Thyroid gland (tissue), 4 donors: Measurements from ENCODE around the gene POMGNT2. TPM values are rescaled to one million over a fixed set of nuclear protein-coding genes. Genes with fewer than 3 reads are reported as not detected.

Experiments
- DNase-seq, 2 donors: peaks; one replicate each; pipeline ENCODE4 v3.0.0-alpha.2; 2019
- H3K27ac ChIP-seq, 3 donors: fragments of 200-600 bp; sonication (generic); 1 replicate in 2 of 3; 2 replicates in 1 of 3; pipeline ENCODE4 v1.5.1; 2016 to 2019; ENCODE audit warnings: mild to moderate bottlenecking in 1 of 3, moderate library complexity in 1 of 3
- H3K27me3 ChIP-seq: fragments of 200-600 bp; sonication (generic); one replicate; pipeline ENCODE4 v1.5.1; 2019
- H3K36me3 ChIP-seq, 2 donors: fragments of 200-600 bp; sonication (generic); one replicate each; pipeline ENCODE4 v1.5.1; 2016 to 2019
- H3K4me1 ChIP-seq, 2 donors: fragments of 200-600 bp; sonication (generic); one replicate each; pipeline ENCODE4 v1.5.1; 2017 to 2019
- H3K4me3 ChIP-seq, 3 donors: fragments of 200-600 bp; sonication (generic); replicated peaks in 1 of 3; 1 replicate in 2 of 3; 2 replicates in 1 of 3; pipeline ENCODE4 v1.5.1; 2016; ENCODE audit warnings: mild to moderate bottlenecking in 1 of 3
- H3K9me3 ChIP-seq: fragments of 200-600 bp; sonication (generic); one replicate; pipeline ENCODE4 v1.5.1; 2017
- CTCF ChIP-seq, 6 experiments: fragments of 200-600 bp in 3 of 6; fragments of 450-650 bp in 3 of 6; sonication (generic) in 3 of 6; IDR thresholded peaks; one replicate each; pipeline ENCODE4 v1.5.1; 2016 to 2019; ENCODE audit warnings: antibody characterized with exemption in 6 of 6, mild to moderate bottlenecking in 2 of 6, inconsistent platforms in 1 of 6, moderate library complexity in 1 of 6
- POLR2A ChIP-seq, 2 donors: fragments of 450-650 bp; IDR thresholded peaks; one replicate each; pipeline ENCODE4 v1.6.1; 2017; ENCODE audit warnings: antibody characterized with exemption in 2 of 2, mild to moderate bottlenecking in 2 of 2, moderate library complexity in 1 of 2
- WGBS, 2 donors: methylation state at CpG; one replicate each; pipeline ENCODE4 v1.1.5; 2017; 5-methylcytosine and 5-hydroxymethylcytosine counted together
- intact Hi-C: fragments of 100-400 bp; cut with DNase I; formaldehyde crosslinking; loops from one replicate; pipeline ENCODE4 v1.15.1; 2023
- total RNA-seq, 4 donors: library from RNA; depleted of rRNA; stranded (reverse); fragments of >200 nt; gene quantifications; one replicate each; pipeline ENCODE4 v1.2.3, GENCODE V29; 2016

The POMGNT2 gene
- 10 to 100 TPM; 17.1 to 30.1 (median 23.5) TPM for total RNA-seq

DNA sequence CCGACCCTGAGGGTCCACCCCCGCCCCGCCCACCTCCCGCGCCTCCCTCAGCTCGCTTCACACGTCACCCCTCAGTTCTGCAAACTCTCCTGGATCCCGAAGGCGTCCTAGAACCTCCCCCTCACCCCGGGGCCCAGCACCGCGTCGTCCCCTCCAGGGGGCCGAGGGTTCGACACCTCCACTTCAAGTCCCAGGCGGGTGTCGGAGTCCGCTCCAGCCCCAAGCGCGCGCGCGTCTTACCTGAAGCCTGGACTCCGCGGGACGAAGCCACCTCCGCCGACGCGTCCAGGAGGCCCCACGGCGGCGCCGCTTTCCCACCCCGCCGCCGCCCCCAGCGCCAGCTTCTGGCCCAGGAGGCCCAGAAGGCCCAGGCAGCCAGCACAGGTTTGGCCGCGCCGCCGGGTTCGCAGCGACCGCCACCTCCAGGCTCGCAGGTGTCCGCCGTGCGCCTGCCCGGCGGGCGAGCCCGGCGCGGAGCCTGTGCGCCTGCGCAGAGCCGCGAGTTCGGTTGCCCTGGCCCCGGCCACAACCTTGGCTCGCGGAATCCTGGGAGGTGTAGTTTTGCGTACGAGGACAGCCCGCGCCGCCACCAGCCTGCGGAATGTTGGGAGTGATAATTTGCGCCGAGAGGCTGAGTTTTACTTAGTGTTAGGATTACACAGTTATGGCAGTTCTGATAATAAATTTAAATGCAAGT is at the start of gene POMGNT2:
TSS of gene POMGNT2 (minus strand) at position 484 of the 697 bp plus-strand sequence. CDS start 24,648 bp downstream, outside the sequence.
- intact Hi-C loops, result no loop called here

GRCh38 chr3:43154980-43155379 is 49.1 kb upstream of the POMGNT2 start:
- no peaks in the 10 kb centered on the region for H3K27me3 ChIP-seq
- 66 to 81% methylated on average over 5 of the region's 5 CpGs for WGBS, 2 donors
- no peaks in the 10 kb centered on the region for H3K36me3 ChIP-seq
- no peaks in the 10 kb centered on the region for H3K9me3 ChIP-seq
- no peak overlapping the region for H3K27ac ChIP-seq
- H3K4me3 ChIP-seq, result no peak overlapping the region
- intact Hi-C loops, result loop anchor here (5.0 kb wide), 1 partner anchor 198 kb away; no protein-coding TSS in a partner anchor
- TF ChIP-seq CTCF (IDR thresholded peaks at IDR 0.05), result no peak
- TF ChIP-seq POLR2A (IDR thresholded peaks at IDR 0.05), result no peak
- DNase-seq, result no peak
- H3K4me1 ChIP-seq, result no peaks in the 10 kb centered on the region

More for the DNA sequence above, at the start of gene POMGNT2:
- Histone ChIP-seq H3K9me3 (no peaks in the 10 kb centered on the region), H3K4me3 (peak within 1 kb of the TSS; percentile 23 to 80 (median 31)), H3K4me1 (peaks cover 4 to 10% of the 10 kb centered on the region in 2 donors), H3K36me3 (no peaks in the 10 kb centered on the region), H3K27ac (peak within 1 kb of the TSS in 2 of 3 donors; percentile 63 to 77), H3K27me3 (no peaks in the 10 kb centered on the region)
- DNase-seq, result peak; percentile 90 to 92
- WGBS, 2 donors, result 1% methylated on average over 21 to 24 of the region's 71 CpGs
- TF ChIP-seq CTCF (IDR thresholded peaks at IDR 0.05) (peak in 1 of 6 experiments; percentile 4), POLR2A (IDR thresholded peaks at IDR 0.05) (peak in 1 of 2 donors; percentile 69)

DNA sequence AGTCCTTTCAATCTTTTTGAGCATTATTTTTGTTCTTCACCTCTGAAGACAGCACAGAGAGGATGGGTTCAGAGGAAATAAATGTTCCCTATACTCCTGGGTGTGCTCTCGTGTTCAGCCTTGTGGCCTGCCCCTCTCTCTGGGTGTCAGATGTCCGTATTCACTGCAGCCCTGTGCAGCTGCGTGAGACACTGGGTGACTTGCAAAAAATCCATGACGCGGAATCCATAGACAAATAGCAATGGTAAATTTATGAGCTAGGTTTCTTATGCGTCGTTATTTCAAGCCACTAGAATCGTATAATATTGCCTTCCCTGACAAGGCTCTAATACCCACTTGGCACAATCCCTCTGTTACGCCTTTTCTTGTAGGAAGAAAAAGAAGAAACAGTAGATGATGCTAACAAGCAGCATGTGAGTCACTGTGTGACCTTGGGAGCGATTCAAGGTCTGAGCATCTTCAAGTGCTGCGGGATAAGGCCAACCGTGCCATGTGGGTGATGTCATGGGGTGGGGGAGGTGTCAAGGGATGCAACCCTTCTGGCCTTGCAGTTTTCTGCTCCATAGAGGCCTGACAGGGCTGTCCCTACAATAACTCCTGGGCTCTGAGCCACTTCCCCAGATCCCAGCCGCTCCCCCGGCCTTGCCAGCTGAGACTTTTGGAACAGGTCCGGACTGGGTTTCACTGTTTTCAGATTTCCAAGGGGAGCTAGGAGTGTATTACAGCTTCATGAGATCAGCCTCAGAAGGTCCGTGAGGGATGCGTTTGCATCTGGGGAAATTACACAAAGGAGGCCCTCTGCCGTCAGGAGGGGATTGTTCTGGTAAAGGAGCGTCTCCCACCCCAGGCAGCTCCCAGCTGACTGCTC is 47.6 kb upstream of the POMGNT2 start:
- Histone ChIP-seq H3K36me3 (no peaks in the 10 kb centered on the region), H3K4me3 (no peak overlapping the region), H3K27ac (no peak overlapping the region), H3K9me3 (no peaks in the 10 kb centered on the region), H3K27me3 (no peaks in the 10 kb centered on the region), H3K4me1 (no peaks in the 10 kb centered on the region)
- TF ChIP-seq CTCF (IDR thresholded peaks at IDR 0.05), result no peak
- no peak for TF ChIP-seq POLR2A (IDR thresholded peaks at IDR 0.05)
- peak; percentile 7 to 17 for DNase-seq
- intact Hi-C loops, result no loop called here
- WGBS, 2 donors, result 72 to 81% methylated on average over 19 of the region's 19 CpGs

DNA sequence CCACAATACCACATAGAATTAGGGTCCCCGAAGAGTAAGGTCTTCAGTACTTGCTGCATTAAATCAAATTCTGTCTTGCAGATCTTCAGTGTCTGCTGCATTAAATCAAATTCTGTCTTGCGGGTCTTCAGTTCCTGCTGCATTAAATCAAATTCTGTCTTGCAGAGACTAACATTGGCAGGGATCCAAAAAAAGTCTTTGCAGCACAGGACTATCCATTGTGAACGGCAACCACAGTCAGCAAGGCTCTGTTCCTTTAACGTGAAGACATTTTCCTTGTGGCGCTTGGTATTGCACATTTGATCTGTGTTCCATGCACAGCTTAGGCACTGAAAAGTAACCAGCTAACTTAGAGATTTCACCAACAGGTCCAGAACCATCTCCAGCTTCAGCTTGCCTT is 46.8 kb upstream of the POMGNT2 start:
- Histone ChIP-seq H3K27me3 (no peaks in the 10 kb centered on the region), H3K4me1 (no peaks in the 10 kb centered on the region), H3K27ac (no peak overlapping the region), H3K36me3 (no peaks in the 10 kb centered on the region), H3K9me3 (no peaks in the 10 kb centered on the region), H3K4me3 (no peak overlapping the region)
- 44 to 45% methylated on average over 5 of the region's 5 CpGs for WGBS, 2 donors
- no peak for DNase-seq
- intact Hi-C loops, result no loop called here
- TF ChIP-seq POLR2A (IDR thresholded peaks at IDR 0.05) (no peak), CTCF (IDR thresholded peaks at IDR 0.05) (no peak)

- intact Hi-C loops, result no loop called here
Observed at GRCh38 chr3:43148033-43148432, 42.2 kb upstream of the POMGNT2 start.

More at GRCh38 chr3:43148033-43148432, 42.2 kb upstream of the POMGNT2 start:
- no peak overlapping the region for H3K27ac ChIP-seq
- no peaks in the 10 kb centered on the region for H3K27me3 ChIP-seq
- H3K9me3 ChIP-seq, result no peaks in the 10 kb centered on the region
- H3K36me3 ChIP-seq, result no peaks in the 10 kb centered on the region
- H3K4me3 ChIP-seq, result no peak overlapping the region
- DNase-seq, result no peak
- TF ChIP-seq CTCF (IDR thresholded peaks at IDR 0.05) (no peak), POLR2A (IDR thresholded peaks at IDR 0.05) (no peak)
- H3K4me1 ChIP-seq, result no peaks in the 10 kb centered on the region
